ENCODE results near the gene MINDY4.

MINDY4 gene

DNA sequence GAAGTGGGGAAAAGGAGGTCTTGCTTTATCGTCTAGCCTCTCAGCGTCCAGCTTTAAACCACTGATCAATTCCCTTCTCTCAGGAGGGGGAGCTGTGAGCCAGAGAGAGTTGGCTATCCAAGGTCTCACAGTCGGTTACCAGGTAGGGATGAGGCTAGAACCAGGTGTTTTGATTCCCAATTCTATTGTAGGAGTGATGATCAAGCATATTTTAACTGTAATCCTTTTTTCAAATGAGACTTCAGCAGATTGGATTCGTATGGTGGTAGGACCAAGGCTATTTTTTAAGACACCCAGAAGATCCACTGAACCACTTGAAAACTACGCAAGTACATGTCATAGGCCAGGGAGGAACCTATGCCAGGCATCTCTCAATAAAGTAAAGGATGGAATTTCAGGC is 8.4 kb downstream of the MINDY4 start:
- Histone ChIP-seq H3K4me3 (ENCODE audit: low read depth in 1 of 2, low read length in 2 of 2) (no peak overlapping the region), H3K27ac (ENCODE audit: low read depth, low read length) (no peak overlapping the region), H3K9me3 (ENCODE audit: low read length) (no peaks in the 10 kb centered on the region), H3K4me1 (ENCODE audit: insufficient read depth, low read length) (peaks cover 35% of the 10 kb centered on the region), H3K9ac (ENCODE audit: low read length) (no peak overlapping the region), H3K36me3 (ENCODE audit: insufficient read depth, low read length) (peaks cover 33% of the 10 kb centered on the region), H3K27me3 (ENCODE audit: control insufficient read depth in 1 of 2, insufficient read depth in 2 of 2, low read length in 2 of 2) (no peaks in the 10 kb centered on the region)

DNA sequence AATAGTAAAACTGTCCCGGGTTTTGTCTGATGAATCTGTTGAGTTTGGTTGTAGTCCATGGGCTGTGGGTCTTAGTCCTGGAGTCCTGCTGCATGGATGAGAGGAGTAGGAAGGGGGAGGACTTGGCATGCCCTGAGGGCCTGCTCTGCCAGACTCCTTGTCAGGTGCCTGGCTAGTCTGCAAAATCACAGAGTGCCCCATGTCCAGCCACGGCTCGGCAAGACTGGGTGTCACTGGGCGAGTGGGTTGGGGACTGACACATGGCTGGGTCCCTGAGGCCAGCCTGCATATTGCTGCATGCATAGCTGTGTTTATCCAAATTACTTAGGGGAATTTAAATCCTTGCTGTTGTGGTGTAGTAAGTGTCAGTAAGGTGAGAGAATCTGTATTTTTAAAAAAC is 9.7 kb downstream of the MINDY4 start:
- H3K27me3 ChIP-seq (ENCODE audit: control insufficient read depth in 1 of 2, insufficient read depth in 2 of 2, low read length in 2 of 2) = no peaks in the 10 kb centered on the region
- peaks cover 35% of the 10 kb centered on the region for H3K4me1 ChIP-seq (ENCODE audit: insufficient read depth, low read length)
- H3K4me3 ChIP-seq (ENCODE audit: low read depth in 1 of 2, low read length in 2 of 2) = no peak overlapping the region
- no peaks in the 10 kb centered on the region for H3K9me3 ChIP-seq (ENCODE audit: low read length)
- H3K36me3 ChIP-seq (ENCODE audit: insufficient read depth, low read length) = peaks cover 45% of the 10 kb centered on the region
- H3K9ac ChIP-seq (ENCODE audit: low read length) = no peak overlapping the region
- no peak overlapping the region for H3K27ac ChIP-seq (ENCODE audit: low read depth, low read length)

- Histone ChIP-seq H3K36me3 (ENCODE audit: insufficient read depth, low read length) (peaks cover 52% of the 10 kb centered on the region), H3K9me3 (ENCODE audit: low read length) (no peaks in the 10 kb centered on the region), H3K27ac (ENCODE audit: low read depth, low read length) (no peak overlapping the region), H3K4me3 (ENCODE audit: low read depth in 1 of 2, low read length in 2 of 2) (no peak overlapping the region), H3K27me3 (ENCODE audit: control insufficient read depth in 1 of 2, insufficient read depth in 2 of 2, low read length in 2 of 2) (no peaks in the 10 kb centered on the region), H3K4me1 (ENCODE audit: insufficient read depth, low read length) (peaks cover 29% of the 10 kb centered on the region), H3K9ac (ENCODE audit: low read length) (no peak overlapping the region)
These were observed 11.5 kb downstream of the MINDY4 start for GRCh38 chr7:30782690-30783089.

GRCh38 chr7:30785786-30786185 is 14.6 kb downstream of the MINDY4 start:
- no peak overlapping the region for H3K27ac ChIP-seq (ENCODE audit: low read depth, low read length)
- H3K27me3 ChIP-seq (ENCODE audit: control insufficient read depth in 1 of 2, insufficient read depth in 2 of 2, low read length in 2 of 2) = no peaks in the 10 kb centered on the region
- H3K4me3 ChIP-seq (ENCODE audit: low read depth in 1 of 2, low read length in 2 of 2) = no peak overlapping the region
- peaks cover 63% of the 10 kb centered on the region for H3K36me3 ChIP-seq (ENCODE audit: insufficient read depth, low read length)
- peaks cover 10% of the 10 kb centered on the region for H3K4me1 ChIP-seq (ENCODE audit: insufficient read depth, low read length)
- H3K9me3 ChIP-seq (ENCODE audit: low read length) = no peaks in the 10 kb centered on the region
- no peak overlapping the region for H3K9ac ChIP-seq (ENCODE audit: low read length)

DNA sequence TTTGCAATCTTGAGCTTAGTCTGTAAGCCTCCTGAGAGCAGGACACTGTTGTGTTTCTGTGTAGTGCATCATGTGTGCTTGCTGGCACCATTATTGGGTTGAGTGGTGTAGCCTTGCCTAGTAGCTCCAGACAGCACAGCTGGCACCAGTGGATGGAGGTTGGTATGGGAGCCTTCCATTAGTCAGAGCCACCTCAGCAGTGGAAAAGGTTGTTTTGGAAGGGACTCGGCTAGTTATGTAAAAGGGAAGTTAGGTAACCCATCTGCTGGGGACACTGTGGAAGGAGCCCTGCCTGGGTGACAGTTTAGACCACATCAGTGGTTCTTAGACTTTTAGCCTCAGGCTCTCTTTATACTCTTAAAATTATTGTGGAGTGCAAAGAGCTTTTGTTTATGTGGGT is 16.3 kb downstream of the MINDY4 start:
- H3K27ac ChIP-seq (ENCODE audit: low read depth, low read length) = no peak overlapping the region
- H3K36me3 ChIP-seq (ENCODE audit: insufficient read depth, low read length) = peaks cover 62% of the 10 kb centered on the region

DNA sequence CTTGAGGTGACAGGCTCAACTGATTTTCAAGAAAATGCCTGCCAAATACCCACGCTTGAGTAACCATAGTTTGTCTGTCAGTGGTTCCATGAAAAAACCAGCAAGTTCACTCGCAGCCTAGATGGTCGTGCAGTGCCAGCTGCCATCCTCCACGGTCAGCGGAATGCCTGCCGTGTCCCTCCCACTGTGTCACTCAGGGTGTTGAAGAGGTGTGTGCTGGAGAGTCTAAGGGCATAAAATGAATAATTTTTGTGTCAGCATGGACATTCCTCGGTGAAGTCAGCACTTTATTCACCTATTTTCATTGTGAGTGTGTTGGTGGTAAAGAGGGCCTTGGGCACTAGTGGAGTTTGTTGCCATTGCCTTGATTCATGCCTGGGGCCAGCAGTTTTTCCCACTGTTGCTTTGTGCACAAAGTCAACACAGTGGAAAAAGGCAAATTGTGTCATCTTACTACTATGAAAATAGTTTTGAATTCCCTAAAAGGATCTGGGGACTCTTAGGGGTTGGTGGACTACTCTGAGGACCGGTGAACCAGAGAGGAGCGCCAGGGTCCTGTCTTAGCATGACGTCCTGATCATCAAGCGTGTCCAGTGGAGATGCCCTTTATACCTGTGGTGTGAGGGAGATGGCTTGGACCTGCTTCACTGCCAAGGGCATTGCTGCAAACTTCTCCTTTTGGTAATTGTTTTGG is 17.6 kb downstream of the MINDY4 start:
- Histone ChIP-seq H3K27ac (ENCODE audit: low read depth, low read length) (no peak overlapping the region), H3K4me3 (ENCODE audit: low read depth in 1 of 2, low read length in 2 of 2) (no peak overlapping the region), H3K9ac (ENCODE audit: low read length) (no peak overlapping the region), H3K9me3 (ENCODE audit: low read length) (no peaks in the 10 kb centered on the region), H3K36me3 (ENCODE audit: insufficient read depth, low read length) (peaks cover 49% of the 10 kb centered on the region), H3K27me3 (ENCODE audit: control insufficient read depth in 1 of 2, insufficient read depth in 2 of 2, low read length in 2 of 2) (no peaks in the 10 kb centered on the region), H3K4me1 (ENCODE audit: insufficient read depth, low read length) (peaks cover 4% of the 10 kb centered on the region)

More for the DNA sequence above, 16.3 kb downstream of the MINDY4 start:
- H3K4me3 ChIP-seq (ENCODE audit: low read depth in 1 of 2, low read length in 2 of 2) = no peak overlapping the region
- no peaks in the 10 kb centered on the region for H3K9me3 ChIP-seq (ENCODE audit: low read length)
- H3K9ac ChIP-seq (ENCODE audit: low read length) = no peak overlapping the region
- peaks cover 4% of the 10 kb centered on the region for H3K4me1 ChIP-seq (ENCODE audit: insufficient read depth, low read length)
- no peaks in the 10 kb centered on the region for H3K27me3 ChIP-seq (ENCODE audit: control insufficient read depth in 1 of 2, insufficient read depth in 2 of 2, low read length in 2 of 2)

- H3K27me3 ChIP-seq (ENCODE audit: control insufficient read depth in 1 of 2, insufficient read depth in 2 of 2, low read length in 2 of 2) = no peaks in the 10 kb centered on the region
- peaks cover 4% of the 10 kb centered on the region for H3K4me1 ChIP-seq (ENCODE audit: insufficient read depth, low read length)
- H3K27ac ChIP-seq (ENCODE audit: low read depth, low read length) = no peak overlapping the region
- peaks cover 44% of the 10 kb centered on the region for H3K36me3 ChIP-seq (ENCODE audit: insufficient read depth, low read length)
- no peak overlapping the region for H3K9ac ChIP-seq (ENCODE audit: low read length)
- no peaks in the 10 kb centered on the region for H3K9me3 ChIP-seq (ENCODE audit: low read length)
- no peak overlapping the region for H3K4me3 ChIP-seq (ENCODE audit: low read depth in 1 of 2, low read length in 2 of 2)
These were observed 18.1 kb downstream of the MINDY4 start for GRCh38 chr7:30789334-30789711.

DNA sequence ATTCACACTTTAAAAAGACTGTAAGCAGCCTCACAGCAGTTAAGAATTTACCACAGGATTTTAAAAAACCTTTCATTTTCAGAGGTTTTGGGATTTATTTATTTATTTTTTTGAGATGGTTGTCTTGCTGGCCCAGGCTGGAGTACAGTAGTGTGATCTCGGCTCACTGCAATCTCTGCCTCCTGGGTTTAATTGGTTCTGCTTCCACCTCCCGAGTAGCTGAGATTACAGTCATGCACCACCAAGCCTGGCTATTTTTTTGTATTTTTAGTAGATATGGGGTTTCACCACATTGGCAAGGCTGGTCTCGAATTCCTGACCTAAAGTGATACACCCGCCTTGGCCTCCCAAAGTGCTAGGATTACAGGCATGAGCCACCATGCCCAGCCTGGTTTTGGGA is 19.1 kb downstream of the MINDY4 start:
- Histone ChIP-seq H3K27me3 (ENCODE audit: control insufficient read depth in 1 of 2, insufficient read depth in 2 of 2, low read length in 2 of 2) (no peaks in the 10 kb centered on the region), H3K36me3 (ENCODE audit: insufficient read depth, low read length) (peaks cover 35% of the 10 kb centered on the region), H3K9me3 (ENCODE audit: low read length) (no peaks in the 10 kb centered on the region), H3K4me3 (ENCODE audit: low read depth in 1 of 2, low read length in 2 of 2) (no peak overlapping the region), H3K4me1 (ENCODE audit: insufficient read depth, low read length) (peaks cover 8% of the 10 kb centered on the region), H3K27ac (ENCODE audit: low read depth, low read length) (no peak overlapping the region), H3K9ac (ENCODE audit: low read length) (no peak overlapping the region)

GRCh38 chr7:30791114-30791513 is 19.9 kb downstream of the MINDY4 start:
- Histone ChIP-seq H3K27me3 (ENCODE audit: control insufficient read depth in 1 of 2, insufficient read depth in 2 of 2, low read length in 2 of 2) (no peaks in the 10 kb centered on the region), H3K4me3 (ENCODE audit: low read depth in 1 of 2, low read length in 2 of 2) (no peak overlapping the region), H3K9ac (ENCODE audit: low read length) (no peak overlapping the region), H3K9me3 (ENCODE audit: low read length) (no peaks in the 10 kb centered on the region), H3K4me1 (ENCODE audit: insufficient read depth, low read length) (peaks cover 16% of the 10 kb centered on the region), H3K36me3 (ENCODE audit: insufficient read depth, low read length) (peaks cover 27% of the 10 kb centered on the region), H3K27ac (ENCODE audit: low read depth, low read length) (no peak overlapping the region)

DNA sequence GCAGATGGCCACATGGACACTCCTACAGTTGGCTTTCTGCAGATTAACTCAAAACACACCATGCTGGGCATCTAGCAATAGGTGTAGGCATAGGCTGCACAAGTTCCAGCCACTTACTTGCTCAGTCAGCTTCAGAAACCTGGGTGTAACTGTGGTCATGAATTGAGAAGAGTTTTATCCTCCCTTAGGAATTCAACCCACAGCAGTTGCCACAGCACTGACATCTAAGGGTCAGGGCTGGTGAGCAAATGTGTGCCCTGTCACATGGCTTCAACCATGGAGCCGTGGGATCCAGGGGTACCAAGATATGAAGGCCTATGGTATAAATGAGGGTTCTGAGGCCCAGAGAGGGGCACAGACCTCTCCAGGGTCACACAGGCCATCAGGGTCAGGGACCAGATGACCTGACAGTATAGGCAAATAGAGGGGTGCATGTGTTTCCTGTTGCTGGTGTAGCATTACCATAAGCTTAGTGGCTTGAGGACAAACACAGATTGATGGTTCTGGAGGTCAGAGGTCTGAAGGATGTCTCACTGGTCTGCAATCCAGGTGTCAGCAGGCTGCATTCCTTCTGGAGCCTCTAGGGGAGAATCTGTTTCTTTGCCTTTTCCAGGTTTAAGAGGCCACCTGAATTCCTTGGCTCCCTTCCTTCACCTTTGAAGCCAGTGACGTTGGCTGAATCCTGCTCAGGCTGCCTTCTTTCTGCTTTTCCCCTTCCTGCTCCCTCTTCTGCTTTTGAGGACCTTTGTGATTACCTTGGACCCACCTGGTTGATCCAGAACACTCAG is 24.1 kb downstream of the MINDY4 start:
- Histone ChIP-seq H3K9ac (ENCODE audit: low read length) (no peak overlapping the region), H3K9me3 (ENCODE audit: low read length) (no peaks in the 10 kb centered on the region), H3K27ac (ENCODE audit: low read depth, low read length) (peak overlapping the region; percentile 59), H3K4me1 (ENCODE audit: insufficient read depth, low read length) (peaks cover 49% of the 10 kb centered on the region), H3K36me3 (ENCODE audit: insufficient read depth, low read length) (peaks cover 6% of the 10 kb centered on the region), H3K27me3 (ENCODE audit: control insufficient read depth in 1 of 2, insufficient read depth in 2 of 2, low read length in 2 of 2) (no peaks in the 10 kb centered on the region), H3K4me3 (ENCODE audit: low read depth in 1 of 2, low read length in 2 of 2) (no peak overlapping the region)

GRCh38 chr7:30796105-30796869 is 25.1 kb downstream of the MINDY4 start:
- peaks cover 4% of the 10 kb centered on the region for H3K36me3 ChIP-seq (ENCODE audit: insufficient read depth, low read length)
- peak overlapping the region; percentile 59 for H3K27ac ChIP-seq (ENCODE audit: low read depth, low read length)
- H3K4me3 ChIP-seq (ENCODE audit: low read depth in 1 of 2, low read length in 2 of 2) = no peak overlapping the region
- H3K9ac ChIP-seq (ENCODE audit: low read length) = no peak overlapping the region
- H3K9me3 ChIP-seq (ENCODE audit: low read length) = no peaks in the 10 kb centered on the region
- no peaks in the 10 kb centered on the region for H3K27me3 ChIP-seq (ENCODE audit: control insufficient read depth in 1 of 2, insufficient read depth in 2 of 2, low read length in 2 of 2)
- peaks cover 59% of the 10 kb centered on the region for H3K4me1 ChIP-seq (ENCODE audit: insufficient read depth, low read length)
